T follicular helper cell (primary cell): ENCODE measurements around the gene PTPRT.

ENCODE experiments used
- DNase-seq: peaks from one replicate; pipeline ENCODE4 v3.0.0-alpha.2; 2020; ENCODE audit warnings: low read depth

The PTPRT gene

DNA sequence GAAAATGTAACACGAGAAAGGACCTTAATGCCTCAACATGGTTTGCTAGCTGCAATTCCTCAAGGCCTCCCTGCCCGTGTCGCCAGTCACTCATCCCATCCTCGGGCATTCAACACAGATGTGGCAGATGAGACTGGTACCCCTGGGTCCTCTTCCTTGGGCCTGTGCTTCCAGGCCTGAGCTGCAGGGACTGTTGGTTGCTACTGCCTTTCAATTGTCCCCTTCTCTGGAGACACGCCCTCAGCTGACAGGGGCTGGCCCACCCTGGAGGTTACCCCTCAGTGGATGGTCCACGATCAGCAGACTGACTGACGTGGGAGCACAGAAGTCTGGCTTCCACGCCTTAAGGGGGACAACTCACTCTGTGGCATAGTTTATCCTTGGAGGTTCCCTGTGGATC lies 1076.5 kb downstream of the PTPRT start:
- no peak for DNase-seq

GRCh38 chr20:42112161-42112560 lies 1077.5 kb downstream of the PTPRT start:
- no peak for DNase-seq

GRCh38 chr20:42111349-42111748 lies 1078.4 kb downstream of the PTPRT start:
- no peak for DNase-seq

DNA sequence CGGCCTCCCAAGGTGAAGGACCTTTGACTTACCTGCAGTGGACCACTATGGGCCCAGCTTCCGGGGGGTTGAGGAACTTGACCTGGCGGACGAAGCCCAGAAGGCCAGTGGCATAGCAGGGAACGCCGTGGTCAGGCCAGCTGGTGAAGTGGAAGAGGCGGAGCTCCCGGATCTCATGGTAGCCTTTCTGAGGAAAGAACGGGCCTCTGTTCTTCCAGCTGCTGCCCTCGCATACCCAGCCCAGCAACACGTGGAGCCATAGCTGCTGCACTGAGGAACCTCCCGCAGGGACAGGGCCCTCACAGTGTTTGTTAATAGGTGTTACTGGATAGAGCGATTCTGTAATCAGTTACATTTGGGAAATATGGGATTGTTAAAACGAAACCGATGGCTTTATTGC lies 1079.4 kb downstream of the PTPRT start:
- DNase-seq = no peak

- no peak for DNase-seq
These were observed 1087.7 kb downstream of the PTPRT start for GRCh38 chr20:42102000-42102399.

GRCh38 chr20:42100137-42100704 lies 1089.5 kb downstream of the PTPRT start:
- no peak for DNase-seq

DNA sequence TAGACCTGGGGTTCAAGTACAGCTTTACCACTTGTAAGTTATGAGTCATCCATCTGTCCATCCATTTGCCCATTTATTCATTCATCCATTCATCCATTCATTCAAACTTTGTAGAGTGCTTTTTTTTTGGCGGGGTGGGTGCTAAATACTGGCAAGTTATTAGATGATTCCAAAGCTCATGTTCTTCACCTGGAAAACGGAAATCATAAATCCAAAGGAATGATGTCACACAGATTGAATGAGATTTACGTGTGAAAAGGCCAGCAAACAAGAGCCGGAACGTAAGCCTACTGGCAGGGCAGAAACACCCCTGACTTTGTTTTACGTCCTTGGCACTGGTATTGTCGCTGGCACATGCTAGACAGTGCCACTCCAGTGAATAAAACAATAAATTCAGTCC lies 1090.6 kb downstream of the PTPRT start:
- no peak for DNase-seq

DNA sequence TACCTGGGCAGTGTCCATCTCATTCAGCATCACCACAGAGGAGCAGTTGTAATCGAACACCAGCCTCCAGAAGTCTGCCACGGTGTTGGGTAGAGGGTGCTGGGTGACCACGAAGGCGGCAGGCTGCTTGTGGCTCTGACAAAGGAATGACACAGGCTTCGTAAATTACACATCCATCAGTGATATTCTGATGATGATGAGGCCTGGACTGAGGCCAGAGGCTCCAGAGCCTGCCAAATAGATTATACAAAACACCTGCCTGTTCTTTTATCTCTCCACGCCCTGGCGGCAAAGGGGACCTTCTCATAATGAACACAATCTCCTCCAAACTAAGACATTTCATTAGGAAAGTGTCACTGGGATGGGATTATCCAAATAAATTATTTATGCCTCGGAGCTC lies 1091.3 kb downstream of the PTPRT start:
- no peak for DNase-seq

GRCh38 chr20:42097741-42098140 lies 1092.0 kb downstream of the PTPRT start:
- DNase-seq = no peak

DNA sequence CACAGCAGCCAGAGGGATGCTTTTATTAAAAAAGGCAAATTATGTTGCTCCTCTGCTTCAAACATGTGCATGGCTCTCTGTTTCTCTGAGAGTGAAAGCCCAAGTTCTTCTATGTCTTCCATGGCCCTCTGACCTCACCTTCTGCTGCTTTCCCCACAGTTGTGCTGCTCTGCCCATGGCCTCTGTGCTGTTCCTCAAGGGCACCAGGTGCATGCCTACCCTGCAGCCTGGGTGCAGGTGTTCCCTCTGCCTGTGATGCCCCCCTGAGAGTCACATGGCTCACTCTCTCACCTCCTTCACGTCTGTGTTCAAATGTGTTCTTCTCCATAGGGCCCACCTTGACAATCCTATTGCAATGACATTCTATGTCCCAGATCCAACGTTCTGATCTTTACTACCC lies 1094.5 kb downstream of the PTPRT start:
- DNase-seq = no peak

- DNase-seq = no peak
These were observed 1095.9 kb downstream of the PTPRT start for GRCh38 chr20:42093542-42094440.

- no peak for DNase-seq
These were observed 1096.7 kb downstream of the PTPRT start for GRCh38 chr20:42093041-42093440.

- no peak for DNase-seq
These were observed 1104.3 kb downstream of the PTPRT start for GRCh38 chr20:42085366-42085765.

DNA sequence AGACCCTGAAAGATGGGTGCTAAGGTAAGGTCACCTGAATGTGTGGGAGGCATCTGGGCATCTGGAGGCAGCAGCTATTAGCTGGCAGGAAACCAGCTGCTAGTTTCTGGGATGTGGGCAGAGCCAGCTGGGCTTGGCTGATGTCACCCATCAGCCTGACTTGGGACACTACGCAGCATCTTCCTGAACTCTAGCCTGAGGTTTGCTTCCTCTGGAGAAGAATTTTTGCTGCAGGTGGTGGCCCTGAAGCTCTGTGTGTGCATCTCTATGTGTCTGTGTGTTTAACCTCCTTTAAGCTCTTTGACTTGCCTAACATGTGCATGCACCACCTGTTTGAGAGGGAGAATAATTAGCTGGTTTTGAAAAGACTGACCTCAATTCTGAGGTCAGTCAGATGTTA lies 1106.4 kb downstream of the PTPRT start:
- DNase-seq = no peak

- DNase-seq = no peak
These were observed 1107.1 kb downstream of the PTPRT start for GRCh38 chr20:42082611-42083010.

DNA sequence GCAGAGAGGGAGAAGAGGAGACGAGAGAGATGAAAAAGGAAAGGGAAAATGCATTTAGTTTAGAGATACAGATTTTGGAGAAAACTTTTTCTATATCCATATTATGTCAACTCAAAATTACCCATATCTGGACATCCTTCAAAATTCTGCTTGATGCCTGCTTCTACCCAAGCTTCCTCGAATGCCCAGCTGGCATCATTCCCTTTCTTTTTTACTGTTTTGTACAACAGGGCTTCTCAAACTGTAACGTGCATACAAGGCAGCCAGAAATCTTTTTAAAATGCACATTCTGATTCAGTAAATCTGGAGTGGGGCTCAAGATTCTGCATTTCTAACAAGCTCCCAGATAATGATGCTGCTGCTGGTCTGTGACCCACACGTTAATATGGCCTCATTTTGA lies 1108.8 kb downstream of the PTPRT start:
- no peak for DNase-seq

DNA sequence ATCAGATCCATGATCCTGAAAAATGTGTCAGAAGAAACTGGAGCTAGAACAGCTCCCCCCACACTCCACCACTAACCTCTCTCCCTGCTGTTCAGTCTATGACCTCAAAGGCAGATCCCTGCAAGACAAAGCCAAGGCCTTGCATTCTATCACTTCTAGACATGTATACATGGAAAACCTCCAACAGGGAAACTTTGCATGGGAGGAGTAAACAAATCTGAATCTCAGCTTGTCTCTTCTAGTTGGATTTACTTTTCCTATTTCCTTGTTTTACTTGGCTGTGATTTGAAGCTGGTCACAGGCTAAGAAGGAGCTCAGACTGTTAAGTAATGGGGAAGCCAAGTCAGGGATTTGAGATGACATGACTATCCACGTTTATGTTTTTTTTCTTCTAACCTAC lies 1114.8 kb downstream of the PTPRT start:
- DNase-seq = no peak

- no peak for DNase-seq
These were observed 1122.1 kb downstream of the PTPRT start for GRCh38 chr20:42067596-42067995.

DNA sequence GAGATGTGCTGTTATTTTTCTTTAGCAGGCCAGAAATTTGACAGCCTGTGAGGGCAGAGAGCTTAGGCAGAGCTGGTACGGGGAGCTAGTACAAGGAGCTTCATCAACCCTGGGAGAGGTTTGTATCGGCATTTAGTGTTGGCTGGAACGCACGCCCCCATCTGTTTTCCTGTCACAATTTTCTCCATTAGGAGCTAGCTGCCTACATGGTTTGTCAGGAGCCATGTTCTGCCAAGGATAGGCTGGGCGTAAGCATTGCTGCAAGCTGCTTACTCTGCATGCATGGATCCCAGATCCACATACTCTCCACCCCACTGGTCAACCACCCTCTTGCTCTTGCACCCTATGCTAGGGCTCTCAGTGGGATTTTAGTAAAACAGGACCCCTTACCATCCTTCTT lies 1122.5 kb downstream of the PTPRT start:
- DNase-seq = no peak

GRCh38 chr20:42063141-42063540 lies 1126.6 kb downstream of the PTPRT start:
- DNase-seq = no peak

- DNase-seq = no peak
These were observed 1136.4 kb downstream of the PTPRT start for GRCh38 chr20:42053350-42053749.

GRCh38 chr20:42051921-42052320 lies 1137.8 kb downstream of the PTPRT start:
- DNase-seq = no peak

DNA sequence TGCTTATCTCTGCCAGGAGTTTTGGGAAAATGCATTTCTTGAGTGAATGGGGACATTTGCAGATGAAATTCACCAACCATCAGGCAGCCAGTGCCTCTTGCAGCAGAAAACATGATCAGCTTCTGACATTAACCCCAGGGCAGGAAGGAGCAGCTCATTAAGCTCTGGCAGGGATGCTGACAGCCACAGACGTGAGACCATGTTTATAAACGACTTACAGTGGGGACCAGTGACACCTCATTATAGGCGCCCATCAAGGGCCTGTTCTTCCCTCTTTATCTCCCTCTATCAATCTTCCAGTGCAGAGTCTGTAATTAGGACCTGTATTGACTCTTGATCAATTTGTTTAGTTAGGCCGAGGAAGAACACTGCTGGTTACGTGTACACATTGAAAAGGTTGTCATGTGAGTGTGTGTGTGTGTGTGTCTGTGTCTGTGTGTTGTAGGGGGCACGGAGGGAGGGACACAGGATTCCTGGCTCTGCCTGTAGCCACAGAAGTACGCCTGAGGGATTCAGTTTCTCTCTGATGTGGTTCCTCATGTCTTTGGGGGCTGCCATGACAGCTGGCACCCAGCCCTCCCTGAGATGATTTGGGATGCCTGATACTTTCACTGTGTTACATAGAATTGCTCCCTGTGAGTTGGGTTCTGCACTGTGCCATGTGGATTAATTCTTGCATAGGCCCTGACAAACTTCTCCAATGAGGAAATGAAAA lies 1143.2 kb downstream of the PTPRT start:
- DNase-seq = no peak
